HepG2 (cell line): ENCODE data around the gene ASCC2. TPM values are rescaled to one million over a fixed set of nuclear protein-coding genes. Genes with fewer than 3 reads are reported as not detected.

Source experiments
- ATAC-seq: fragments of 200-7000 bp; cut with Tn5 transposase; 3 replicates; pipeline ENCODE4 v1.9.1; 2020; ENCODE audit warnings: mild to moderate bottlenecking, moderate library complexity
- BruUV-seq: library from RNA; stranded (reverse); fragments of 400-500 nt; replicated peaks from 2 replicates; lab custom pipeline; 2021; lab: Mats Ljungman, UMichigan
- CTCF ChIA-PET: fragments of 300-600 bp; formaldehyde crosslinking; extraction: SDS; loops from one replicate; lab custom pipeline; 2021; ENCODE audit warnings: low total read pairs, inconsistent platforms, low intra/inter-chr PET ratio; lab: Yijun Ruan, JAX
- POLR2A ChIA-PET: fragments of 350-600 bp; sonication (Branson Sonifier 250); formaldehyde crosslinking; loops from one replicate; lab custom pipeline; 2020; ENCODE audit warnings: antibody characterized with exemption, inconsistent platforms; lab: Yijun Ruan, JAX
- DNase-seq: peaks from one replicate; pipeline ENCODE4 v3.0.0-alpha.2; 2015; ENCODE audit warnings: low spot score
- FAIRE-seq: peaks from 3 replicates; lab custom pipeline; 2011; peaks lifted over from hg19 to GRCh38; lab: Jason Lieb, UNC
- H2AFZ ChIP-seq: one replicate; pipeline ENCODE4 v1.6.1; 2011; ENCODE audit warnings: low read length, inconsistent platforms
- H3K27ac ChIP-seq: fragments of 300-600 bp; 3 replicates; pipeline ENCODE4 v1.8.0; 2011; ENCODE audit warnings: mixed run types, mild to moderate bottlenecking, mixed read lengths, low read length, inconsistent platforms; ENCODE audit not compliant: insufficient read depth; ENCODE audit errors: extremely low read length
- H3K27me3 ChIP-seq, 2 experiments: fragments of 200-600 bp in 1 of 2; 2 replicates in 1 of 2; 3 replicates in 1 of 2; pipeline versions ENCODE4 v1.6.0 to v1.8.0; 2011; ENCODE audit warnings: low read length in 2 of 2, mild to moderate bottlenecking in 2 of 2, moderate library complexity in 2 of 2, inconsistent platforms in 1 of 2; ENCODE audit not compliant: insufficient read depth in 2 of 2, control insufficient read depth in 1 of 2
- H3K36me3 ChIP-seq, 2 experiments: fragments of 200-600 bp in 1 of 2; replicated peaks in 1 of 2; 2 replicates in 1 of 2; 3 replicates in 1 of 2; pipeline versions ENCODE4 v1.5.1 to v1.8.0; 2011; ENCODE audit warnings: low read length in 2 of 2, inconsistent platforms in 1 of 2; ENCODE audit not compliant: insufficient read depth in 2 of 2, control insufficient read depth in 1 of 2
- H3K4me1 ChIP-seq: 2 replicates; pipeline ENCODE4 v1.5.1; 2012; ENCODE audit warnings: low read length, inconsistent platforms; ENCODE audit not compliant: insufficient read depth
- H3K4me2 ChIP-seq: 2 replicates; pipeline ENCODE4 v1.6.0; 2011; ENCODE audit warnings: low read depth, low read length, inconsistent platforms
- H3K4me3 ChIP-seq, 3 experiments: fragments of 200-600 bp in 1 of 3; sonication (generic), shearing (Covaris generic) in 1 of 3; replicated peaks in 1 of 3; 2 replicates each; pipeline ENCODE4 v1.5.1; 2011 to 2016; ENCODE audit warnings: low read length in 3 of 3, inconsistent platforms in 2 of 3, low read depth in 2 of 3, mild to moderate bottlenecking in 2 of 3, control low read depth in 1 of 3, mixed read lengths in 1 of 3; ENCODE audit not compliant: insufficient read depth in 1 of 3
- H3K79me2 ChIP-seq: one replicate; pipeline ENCODE4 v1.6.1; 2011; ENCODE audit warnings: low read length, inconsistent platforms; ENCODE audit not compliant: insufficient read depth
- H3K9ac ChIP-seq: 2 replicates; pipeline ENCODE4 v1.6.0; 2011; ENCODE audit warnings: mild to moderate bottlenecking, low read depth, low read length, inconsistent platforms; ENCODE audit not compliant: insufficient read depth
- H3K9me3 ChIP-seq: 2 replicates; pipeline ENCODE4 v1.5.1; 2012; ENCODE audit warnings: mild to moderate bottlenecking, low read length
- H4K20me1 ChIP-seq: 2 replicates; pipeline ENCODE4 v1.6.0; 2011; ENCODE audit warnings: inconsistent platforms, mild to moderate bottlenecking, low read length, moderate library complexity; ENCODE audit not compliant: insufficient read depth
- AHR ChIP-seq: IDR thresholded peaks from 2 replicates; pipeline ENCODE4 v1.6.1; 2018; ENCODE audit warnings: missing genetic modification reagents, missing compliant biosample characterization
- ARHGAP35 ChIP-seq: sonication (generic); formaldehyde crosslinking; IDR thresholded peaks from 2 replicates; pipeline ENCODE4 v1.9.0; 2022; ENCODE audit warnings: mild to moderate bottlenecking, inconsistent platforms, moderate library complexity, missing genetic modification reagents, borderline replicate concordance
- ATF5 ChIP-seq: sonication (generic); formaldehyde crosslinking; IDR thresholded peaks from 2 replicates; pipeline ENCODE4 v1.4.0; 2020; ENCODE audit warnings: mild to moderate bottlenecking, low read depth, missing genetic modification reagents
- PAXIP1 ChIP-seq: sonication (generic); formaldehyde crosslinking; conservative IDR thresholded peaks from 2 replicates; pipeline ENCODE4 v1.4.0; 2020; ENCODE audit warnings: mild to moderate bottlenecking, missing genetic modification reagents, moderate library complexity
- REPIN1 ChIP-seq: sonication (generic); formaldehyde crosslinking; IDR thresholded peaks from 2 replicates; pipeline ENCODE4 v1.8.0; 2022; ENCODE audit warnings: missing genetic modification reagents, low read depth, mild to moderate bottlenecking, borderline replicate concordance
- SMYD3 ChIP-seq: sonication (generic); formaldehyde crosslinking; IDR thresholded peaks from 2 replicates; pipeline ENCODE4 v1.8.1; 2023; ENCODE audit warnings: mild to moderate bottlenecking, missing genetic modification reagents
- THAP8 ChIP-seq: sonication (generic); formaldehyde crosslinking; IDR thresholded peaks from 2 replicates; pipeline ENCODE4 v1.5.1; 2020; ENCODE audit warnings: missing genetic modification reagents, mild to moderate bottlenecking, borderline replicate concordance
- ZFP1 ChIP-seq: IDR thresholded peaks from 2 replicates; pipeline ENCODE4 v1.6.1; 2016
- ZNF33B ChIP-seq: sonication (generic); formaldehyde crosslinking; IDR thresholded peaks from 2 replicates; pipeline ENCODE4 v1.5.1; 2020; ENCODE audit warnings: mild to moderate bottlenecking, missing genetic modification reagents
- ZUFSP ChIP-seq: sonication (generic); formaldehyde crosslinking; IDR thresholded peaks from 2 replicates; pipeline ENCODE4 v1.9.0; 2021; ENCODE audit warnings: missing genetic modification reagents, mild to moderate bottlenecking, borderline replicate concordance
- WGBS: methylation state at CpG from one replicate; pipeline ENCODE4 v1.1.6; 2017; ENCODE audit warnings: low lambda C conversion rate; 5-methylcytosine and 5-hydroxymethylcytosine counted together
- in situ Hi-C: cut with HindIII; loops from 2 replicates; pipeline ENCODE4 v1.10.0; 2017; ENCODE audit warnings: low pct_unique_long_range_greater_than_20kb; ENCODE audit not compliant: extremely low pct_ligation_motif_present
- intact Hi-C: fragments of 100-400 bp; cut with micrococcal nuclease; formaldehyde crosslinking; loops from one replicate; pipeline ENCODE4 v1.10.0; 2022; ENCODE audit not compliant: unreplicated experiment
- polyA plus RNA-seq, 8 experiments: library from polyadenylated mRNA; depleted of rRNA in 3 of 8; stranded (reverse) in 7 of 8; unstranded in 1 of 8; fragments of >200 nt; fragmentation: Illumina TruSeq in 4 of 8; extraction: Trizol in 4 of 8; gene quantifications; 2 replicates each; pipeline versions ENCODE4 v1.2.1 to v1.2.3, GENCODE V29; 2011 to 2016; ENCODE audit warnings: low read depth in 4 of 8, missing spikeins in 1 of 8, mixed read lengths in 1 of 8; ENCODE audit not compliant: insufficient read depth in 1 of 8
- total RNA-seq, 5 experiments: library from RNA; depleted of rRNA; stranded (reverse); fragments of >200 nt; fragmentation: Illumina TruSeq; extraction: Trizol; gene quantifications; 2 replicates each; pipeline ENCODE4 v1.2.3, GENCODE V29; 2016; ENCODE audit warnings: low read depth in 1 of 5
- TF ChIP-seq, protein P1 (sequence below): sonication (generic); formaldehyde crosslinking; conservative IDR thresholded peaks from 2 replicates; pipeline ENCODE4 v1.5.0; 2020; ENCODE audit warnings: missing genetic modification reagents
- TF ChIP-seq, protein P2 (sequence below): sonication (generic); formaldehyde crosslinking; IDR thresholded peaks from 2 replicates; pipeline ENCODE4 v1.4.0; 2020; ENCODE audit warnings: missing genetic modification reagents

ASCC2 gene
- total and polyA plus RNA-seq, 2 of the 13 experiments (the other 11 are each of a cell fraction or from before 2014, with no cell fraction given): 26.2 to 26.3 TPM

DNA sequence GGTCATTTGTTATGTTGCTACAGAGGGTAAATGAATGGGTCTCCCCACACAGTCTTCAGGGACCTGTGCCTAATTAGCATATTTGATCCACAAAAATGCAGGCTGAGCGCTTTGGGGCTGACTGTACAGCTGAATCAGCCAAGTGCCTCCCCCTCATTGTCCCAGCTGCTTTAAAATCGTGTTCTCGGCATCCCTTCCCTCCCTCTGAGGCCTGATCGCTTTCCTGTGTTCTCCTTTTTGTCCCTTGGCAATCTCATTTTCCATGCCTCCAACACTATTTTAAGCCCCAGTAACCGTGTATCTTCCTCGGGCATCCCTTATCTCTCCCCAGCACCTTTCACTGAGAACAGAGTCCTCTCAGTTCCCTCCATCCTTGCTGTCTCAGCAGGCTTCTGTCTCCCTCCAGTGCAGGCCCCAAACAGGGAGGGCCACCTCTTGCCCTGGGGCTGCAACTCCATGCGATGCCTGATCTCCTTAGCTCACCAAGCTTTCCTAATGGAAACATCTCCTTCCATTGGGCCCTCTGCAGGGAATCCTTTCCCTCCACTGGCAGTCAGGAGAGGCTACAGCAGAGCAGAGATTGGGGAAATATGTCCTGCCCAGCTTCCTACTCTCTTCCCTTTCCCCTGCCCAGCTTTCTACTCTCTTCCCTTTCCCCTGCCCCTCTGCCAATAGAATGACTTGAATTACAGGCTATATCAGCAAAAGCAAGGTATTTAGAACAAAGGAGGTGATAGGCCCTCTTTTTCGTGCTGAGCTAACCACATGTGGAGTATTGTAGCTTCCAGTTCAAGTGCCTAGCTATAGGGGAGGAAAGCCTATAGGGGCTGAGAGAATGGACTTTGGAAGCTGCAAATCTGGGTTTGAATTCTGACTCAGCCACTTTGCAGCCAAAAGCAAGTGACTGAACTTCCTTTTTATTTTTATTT is 57.1 kb downstream of the ASCC2 start (continued):
- TF ChIP-seq PAXIP1 (CRISPR knock-in tag): peak; percentile 15; the same call in 1 of the 2 replicates

DNA sequence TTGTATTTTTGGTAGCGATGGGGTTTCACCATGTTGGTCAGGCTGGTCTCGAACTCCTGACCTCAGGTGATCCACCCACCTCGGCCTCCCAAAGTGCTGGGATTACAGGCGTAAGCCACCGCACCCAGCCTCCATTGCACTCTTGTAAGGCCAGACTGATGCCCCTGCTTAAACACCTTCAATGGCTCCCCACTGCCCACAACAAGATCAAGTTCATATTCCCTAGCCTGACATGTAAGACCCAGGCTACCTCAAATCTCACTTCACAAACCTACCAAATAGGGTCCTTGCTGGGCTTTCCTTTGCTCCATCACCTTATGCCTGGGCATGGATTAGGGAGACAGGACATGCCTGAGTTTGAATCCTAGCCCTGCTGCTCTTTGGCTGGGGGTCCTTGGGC is 57.9 kb downstream of the ASCC2 start:
- WGBS: 94% methylated on average over 5 of the region's 5 CpGs
- no peak for FAIRE-seq
- Histone ChIP-seq H3K9me3 (no peaks in the 10 kb centered on the region), H4K20me1 (no peaks in the 10 kb centered on the region), H3K36me3 (no peaks in the 10 kb centered on the region), H3K9ac (no peak overlapping the region), H3K79me2 (no peaks in the 10 kb centered on the region), H3K27ac (no peak overlapping the region), H3K4me2 (peak overlapping the region; percentile 70; the same call in 1 of the 2 replicates), H3K4me1 (peaks cover 76% of the 10 kb centered on the region), H3K27me3 (no peaks in the 10 kb centered on the region), H3K4me3 (no peak overlapping the region), H2AFZ (no peak overlapping the region)
- ChIA-PET POLR2A (interaction anchor here (0.7 to 2.6 kb wide), 3 partner anchors 14 to 830 kb away, joined by 3 to 31 read pairs (median 11); partner anchors contain the start of genes UQCR10 and ZMAT5), CTCF (no interaction called here)
- DNase-seq: no peak
- no TSS peak for BruUV-seq
- in situ Hi-C loops: no loop called here
- intact Hi-C loops: no loop called here
- ATAC-seq: no peak
- TF ChIP-seq SMYD3 (CRISPR knock-in tag): no peak
- TF ChIP-seq ZNF33B: no peak
- no peak for TF ChIP-seq ARHGAP35 (CRISPR knock-in tag)
- no peak for TF ChIP-seq REPIN1
- no peak for TF ChIP-seq AHR (CRISPR knock-in tag)
- TF ChIP-seq, protein P1, sequence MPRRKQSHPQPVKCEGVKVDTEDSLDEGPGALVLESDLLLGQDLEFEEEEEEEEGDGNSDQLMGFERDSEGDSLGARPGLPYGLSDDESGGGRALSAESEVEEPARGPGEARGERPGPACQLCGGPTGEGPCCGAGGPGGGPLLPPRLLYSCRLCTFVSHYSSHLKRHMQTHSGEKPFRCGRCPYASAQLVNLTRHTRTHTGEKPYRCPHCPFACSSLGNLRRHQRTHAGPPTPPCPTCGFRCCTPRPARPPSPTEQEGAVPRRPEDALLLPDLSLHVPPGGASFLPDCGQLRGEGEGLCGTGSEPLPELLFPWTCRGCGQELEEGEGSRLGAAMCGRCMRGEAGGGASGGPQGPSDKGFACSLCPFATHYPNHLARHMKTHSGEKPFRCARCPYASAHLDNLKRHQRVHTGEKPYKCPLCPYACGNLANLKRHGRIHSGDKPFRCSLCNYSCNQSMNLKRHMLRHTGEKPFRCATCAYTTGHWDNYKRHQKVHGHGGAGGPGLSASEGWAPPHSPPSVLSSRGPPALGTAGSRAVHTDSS: no peak
- TF ChIP-seq ATF5 (CRISPR knock-in tag): no peak
- no peak for TF ChIP-seq THAP8 (CRISPR knock-in tag)
- no peak for TF ChIP-seq ZUFSP (CRISPR knock-in tag)
- no peak for TF ChIP-seq ZFP1 (CRISPR knock-in tag)
- TF ChIP-seq, protein P2, sequence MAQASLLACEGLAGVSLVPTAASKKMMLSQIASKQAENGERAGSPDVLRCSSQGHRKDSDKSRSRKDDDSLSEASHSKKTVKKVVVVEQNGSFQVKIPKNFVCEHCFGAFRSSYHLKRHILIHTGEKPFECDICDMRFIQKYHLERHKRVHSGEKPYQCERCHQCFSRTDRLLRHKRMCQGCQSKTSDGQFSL (CRISPR knock-in tag): no peak
